SU-DHL-6 (cell line): ENCODE data around the gene ACKR2.

ENCODE experiments used
- CTCF ChIP-seq: fragments of 200-600 bp; sonication (generic); IDR thresholded peaks from one replicate; pipeline ENCODE4 v1.5.1; 2017; ENCODE audit warnings: antibody characterized with exemption, mild to moderate bottlenecking, low read length, moderate library complexity; ENCODE audit not compliant: insufficient read depth, poor library complexity, severe bottlenecking
- EZH2phosphoT487 ChIP-seq: fragments of 200-600 bp; sonication (generic), shearing (Covaris generic); conservative IDR thresholded peaks from 2 replicates; pipeline ENCODE4 v1.6.1; 2018; ENCODE audit warnings: mild to moderate bottlenecking, antibody characterized with exemption, low read length, moderate library complexity, mixed read lengths

- TF ChIP-seq CTCF = no peak
- TF ChIP-seq EZH2phosphoT487 = no peak
Measured at GRCh38 chr3:42880183-42880582, 70.9 kb downstream of the ACKR2 start.
